Measurements from ENCODE around the gene LDLRAD3.

Gene LDLRAD3

DNA sequence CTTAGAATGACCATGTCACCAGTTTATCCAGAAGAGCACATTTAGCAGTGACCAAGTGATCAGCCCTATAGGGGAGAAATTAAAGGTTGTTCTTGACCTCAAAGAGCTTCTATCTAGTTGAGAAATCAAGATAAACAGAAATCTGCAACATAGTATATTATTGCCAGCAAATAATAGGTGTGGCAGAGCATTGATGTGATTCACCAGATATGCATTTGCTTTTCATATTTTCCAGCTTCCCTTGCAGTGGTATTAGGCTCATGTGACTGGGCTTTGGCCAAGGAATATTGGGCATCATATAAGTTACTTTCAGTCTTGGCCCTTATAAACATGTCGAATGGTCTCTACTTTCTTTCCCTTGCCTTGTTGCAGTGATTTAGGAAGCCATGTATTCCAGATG, 310.9 kb downstream of the LDLRAD3 start:
- no peak for DNase-seq

DNA sequence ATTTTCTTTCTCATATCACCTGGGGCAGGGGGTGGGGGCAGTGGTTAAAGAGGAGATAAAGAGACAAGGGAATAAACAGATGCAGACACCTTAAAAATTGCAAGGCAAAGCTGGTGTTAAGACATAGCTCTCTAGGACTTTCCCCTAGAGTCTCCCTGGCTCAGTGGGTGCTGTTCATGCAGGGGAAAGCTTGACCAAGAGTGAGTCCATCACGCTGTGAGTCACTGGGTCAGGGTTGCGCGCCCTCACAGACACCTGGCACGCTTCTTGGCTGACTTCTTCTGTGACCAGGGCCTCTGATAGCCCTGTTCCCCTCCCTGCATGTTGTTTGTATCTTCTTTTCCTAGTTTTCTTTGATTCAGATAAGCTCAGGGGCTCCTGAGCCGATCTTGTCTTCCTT, 313.5 kb downstream of the LDLRAD3 start:
- DNase-seq = no peak

- peak; percentile 3 to 56 for DNase-seq
Observed at GRCh38 chr11:36258730-36259360, 315.0 kb downstream of the LDLRAD3 start.

DNA sequence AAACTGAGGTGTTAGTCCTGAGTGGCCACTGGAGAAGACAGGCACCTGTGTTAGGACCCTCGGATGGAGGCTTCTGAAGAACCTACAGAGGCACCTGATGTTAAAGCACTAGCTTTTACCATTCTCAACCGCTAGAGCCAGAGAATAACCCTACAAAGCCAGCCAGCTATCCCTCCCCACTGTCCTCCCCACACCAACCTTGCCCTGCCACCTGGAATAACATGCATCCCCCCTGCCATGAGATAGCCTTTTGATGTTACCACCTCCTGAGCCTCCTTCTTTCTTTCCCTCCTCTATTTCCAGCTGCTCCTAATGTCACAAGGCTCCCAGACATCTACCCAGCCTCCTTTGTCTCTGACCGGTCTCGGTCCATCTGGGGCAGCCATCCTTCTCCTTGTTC, 317.2 kb downstream of the LDLRAD3 start:
- DNase-seq = no peak

GRCh38 chr11:36264011-36264972, 320.4 kb downstream of the LDLRAD3 start:
- no peak for DNase-seq

DNA sequence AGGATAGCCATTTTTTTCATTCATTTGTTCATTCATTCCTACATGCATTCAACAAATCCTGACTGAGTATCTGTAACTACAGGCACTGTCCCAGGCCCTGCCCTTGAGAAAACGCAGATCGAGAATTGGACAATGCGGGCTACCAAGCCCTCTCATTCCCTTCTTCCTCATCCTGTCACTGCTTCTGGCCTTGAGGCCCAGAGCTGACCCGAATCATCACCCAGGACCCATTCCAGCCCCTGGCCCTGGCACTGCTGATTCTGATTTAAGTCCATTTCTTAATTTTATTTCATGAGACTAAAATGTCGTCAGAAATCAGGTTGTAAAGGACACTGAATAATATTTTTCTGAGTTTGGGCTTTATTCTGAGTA, 321.1 kb downstream of the LDLRAD3 start:
- no peak for DNase-seq

DNA sequence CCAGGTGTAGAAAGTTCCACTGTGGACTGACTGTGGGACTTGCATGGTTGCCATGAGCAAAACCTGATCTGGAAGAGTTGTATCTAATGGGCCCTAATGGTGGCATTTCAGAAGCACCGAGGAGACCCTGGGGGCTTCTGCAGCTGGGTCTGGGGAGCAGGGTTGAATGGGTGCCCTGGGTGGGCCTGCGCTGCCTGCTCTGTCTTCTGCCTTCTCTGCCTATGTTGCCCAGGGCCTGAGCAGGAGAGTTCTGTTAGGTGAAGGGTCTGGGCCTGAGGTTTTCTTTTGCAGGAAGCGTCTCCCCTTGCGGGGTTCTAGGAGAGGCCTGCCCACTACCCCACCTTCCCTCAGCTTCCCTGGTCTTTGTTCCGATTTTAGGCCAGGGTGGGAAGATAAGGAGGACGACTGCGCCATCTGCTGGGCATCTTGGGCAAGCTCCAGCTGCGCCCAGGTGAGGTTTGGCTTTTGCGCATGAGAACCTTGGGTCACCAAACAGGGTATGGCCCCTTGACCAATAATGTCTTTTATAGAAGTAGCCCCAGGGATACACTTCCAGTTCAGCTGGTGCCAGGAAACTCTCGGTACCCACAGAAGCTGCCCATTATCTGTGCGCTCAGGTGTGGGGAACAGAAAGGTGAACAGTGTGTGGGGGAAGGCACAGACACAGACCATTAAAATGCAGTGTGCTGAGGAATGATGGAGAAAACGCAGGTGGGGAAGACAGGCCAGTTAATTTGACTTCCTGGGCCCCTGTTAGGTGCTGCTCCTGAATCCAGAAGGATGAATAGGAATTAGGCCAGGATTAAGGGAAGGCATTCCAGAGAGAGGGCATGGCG, 322.1 kb downstream of the LDLRAD3 start:
- peak; percentile 20 to 26 for DNase-seq

GRCh38 chr11:36266767-36267166, 322.9 kb downstream of the LDLRAD3 start:
- DNase-seq = no peak

GRCh38 chr11:36268337-36268985, 324.6 kb downstream of the LDLRAD3 start:
- DNase-seq = no peak

GRCh38 chr11:36270701-36271100, 326.8 kb downstream of the LDLRAD3 start:
- no peak for DNase-seq

DNA sequence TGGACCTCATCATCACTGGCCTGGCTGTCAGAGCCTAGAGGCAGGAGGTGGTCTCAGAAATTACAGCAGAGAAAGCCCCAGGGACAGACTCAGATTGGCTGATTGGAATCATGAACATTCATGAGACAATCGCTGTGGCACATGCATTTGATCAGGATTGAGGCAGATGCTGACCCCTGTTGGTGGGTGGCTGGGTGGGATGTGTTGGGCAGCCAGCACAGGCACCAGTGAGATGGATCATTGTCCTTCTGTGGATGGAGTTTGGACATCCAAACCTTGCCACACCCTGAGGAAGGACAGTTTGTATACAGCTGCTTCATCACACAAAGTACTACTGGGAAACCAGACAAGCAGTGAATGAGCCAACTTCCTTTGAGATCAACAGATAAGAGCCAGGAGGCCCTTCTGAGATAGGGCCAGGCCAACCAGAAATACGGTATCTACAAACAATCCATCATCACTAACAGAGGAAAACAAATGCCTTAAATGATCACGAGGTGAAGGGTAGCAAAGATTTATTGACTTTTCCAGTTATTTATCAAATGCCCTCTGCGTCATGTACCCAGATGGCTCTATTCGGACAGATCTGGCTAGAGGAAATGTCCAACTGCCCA, 328.0 kb downstream of the LDLRAD3 start:
- DNase-seq = no peak

DNA sequence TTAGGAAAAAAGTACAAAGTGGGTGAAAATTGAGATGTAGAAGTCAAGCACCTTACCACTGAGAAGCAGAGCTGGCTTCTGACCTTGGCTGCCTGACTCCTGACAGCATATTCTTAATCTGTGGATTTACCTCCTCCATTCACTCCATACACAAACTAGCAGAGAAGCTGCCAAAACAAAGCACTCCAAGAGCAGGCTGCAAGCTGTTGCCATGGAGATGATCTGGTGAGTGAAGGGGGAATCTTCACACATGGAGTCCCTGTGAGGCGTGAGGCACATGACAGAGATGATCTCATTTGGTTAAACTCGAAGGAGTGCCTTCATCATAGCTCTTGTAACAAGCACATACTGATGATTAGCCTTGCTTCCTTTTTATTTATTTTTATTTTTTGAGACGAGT, 329.2 kb downstream of the LDLRAD3 start:
- no peak for DNase-seq

DNA sequence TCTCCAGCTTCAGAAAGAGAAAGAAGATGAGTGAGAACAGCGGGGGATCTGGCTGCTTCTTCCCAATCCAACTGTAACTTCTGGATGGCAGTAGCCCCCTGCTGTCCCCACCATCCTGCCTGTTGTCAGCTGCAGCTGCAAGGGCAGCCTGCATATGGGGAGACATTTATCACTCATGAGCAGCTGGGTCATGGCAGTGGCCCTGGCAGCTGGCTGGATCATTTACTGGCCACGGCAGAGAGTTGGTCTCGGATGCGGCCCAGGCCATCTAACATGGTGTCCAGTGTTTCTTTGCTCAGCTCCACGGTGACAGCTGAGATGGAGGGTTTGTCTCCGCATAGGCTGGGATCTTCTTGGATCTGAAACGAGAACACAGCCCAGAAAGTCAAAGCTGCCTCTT, 330.6 kb downstream of the LDLRAD3 start:
- no peak for DNase-seq

DNA sequence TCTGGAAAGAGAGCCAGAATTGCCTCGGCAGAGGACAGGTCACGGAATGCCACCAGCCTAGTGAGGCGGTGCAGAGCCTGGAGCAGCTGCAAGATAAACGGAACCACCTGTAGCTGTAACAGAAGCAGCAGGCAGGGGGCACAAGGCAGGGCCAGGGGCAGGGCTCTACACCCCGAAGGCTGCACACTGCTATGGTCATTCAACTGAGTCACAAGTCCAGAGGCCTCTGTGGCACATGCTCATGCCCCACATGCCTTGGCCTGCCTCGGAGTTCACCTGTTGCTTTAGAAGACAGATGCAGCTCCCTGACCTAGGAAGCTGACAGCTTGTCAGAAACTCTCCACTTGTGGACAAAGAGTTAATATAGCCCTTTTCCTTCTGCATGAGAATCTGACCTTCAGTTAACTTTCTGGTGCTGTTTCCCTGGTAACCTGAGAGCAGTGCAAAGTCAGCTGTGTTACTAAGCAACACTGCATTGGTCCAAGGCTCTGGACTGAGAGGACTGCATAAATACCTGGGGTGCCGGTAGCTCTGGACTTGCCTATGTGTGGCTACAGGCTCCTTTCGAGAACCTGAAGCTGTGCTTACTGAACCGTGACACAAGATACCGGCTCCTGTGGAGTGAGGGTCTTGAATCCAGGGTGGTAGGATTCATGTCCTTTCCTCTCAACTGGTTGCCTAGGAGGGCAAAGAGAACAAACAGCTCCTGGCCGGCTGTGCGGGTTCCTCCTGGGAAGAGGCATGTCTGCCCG, 334.8 kb downstream of the LDLRAD3 start:
- no peak for DNase-seq

GRCh38 chr11:36280531-36280930, 336.7 kb downstream of the LDLRAD3 start:
- no peak for DNase-seq

Measured in bone marrow (tissue), 2 donors.